ENCODE results near the gene PRR36.

- TF ChIP-seq, protein P1, sequence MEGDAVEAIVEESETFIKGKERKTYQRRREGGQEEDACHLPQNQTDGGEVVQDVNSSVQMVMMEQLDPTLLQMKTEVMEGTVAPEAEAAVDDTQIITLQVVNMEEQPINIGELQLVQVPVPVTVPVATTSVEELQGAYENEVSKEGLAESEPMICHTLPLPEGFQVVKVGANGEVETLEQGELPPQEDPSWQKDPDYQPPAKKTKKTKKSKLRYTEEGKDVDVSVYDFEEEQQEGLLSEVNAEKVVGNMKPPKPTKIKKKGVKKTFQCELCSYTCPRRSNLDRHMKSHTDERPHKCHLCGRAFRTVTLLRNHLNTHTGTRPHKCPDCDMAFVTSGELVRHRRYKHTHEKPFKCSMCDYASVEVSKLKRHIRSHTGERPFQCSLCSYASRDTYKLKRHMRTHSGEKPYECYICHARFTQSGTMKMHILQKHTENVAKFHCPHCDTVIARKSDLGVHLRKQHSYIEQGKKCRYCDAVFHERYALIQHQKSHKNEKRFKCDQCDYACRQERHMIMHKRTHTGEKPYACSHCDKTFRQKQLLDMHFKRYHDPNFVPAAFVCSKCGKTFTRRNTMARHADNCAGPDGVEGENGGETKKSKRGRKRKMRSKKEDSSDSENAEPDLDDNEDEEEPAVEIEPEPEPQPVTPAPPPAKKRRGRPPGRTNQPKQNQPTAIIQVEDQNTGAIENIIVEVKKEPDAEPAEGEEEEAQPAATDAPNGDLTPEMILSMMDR (IDR thresholded peaks at IDR 0.05), result peak; percentile 75
- TF ChIP-seq EZH2 (IDR thresholded peaks at IDR 0.05; ENCODE audit: borderline replicate concordance, insufficient read depth, low read depth, low read length, poor library complexity, severe bottlenecking), result peak; percentile 63
Measured at GRCh38 chr19:7917267-7918061, 43.3 kb upstream of the PRR36 start.
